GM19238 (cell line): ENCODE data around the gene NEUROD2.

Experiments
- DNase-seq: peaks from one replicate; pipeline ENCODE4 v3.0.0; 2011; ENCODE audit warnings: low spot score; ENCODE audit not compliant: insufficient read length

Gene NEUROD2

GRCh38 chr17:39580082-39580468 is 27.6 kb downstream of the NEUROD2 start:
- no peak for DNase-seq

- no peak for DNase-seq
Measured at GRCh38 chr17:39579318-39580081, 28.2 kb downstream of the NEUROD2 start.

GRCh38 chr17:39578272-39578671 is 29.4 kb downstream of the NEUROD2 start:
- DNase-seq = no peak

GRCh38 chr17:39576187-39576586 is 31.5 kb downstream of the NEUROD2 start:
- no peak for DNase-seq

GRCh38 chr17:39573447-39574298 is 34.0 kb downstream of the NEUROD2 start:
- peak; percentile 63 for DNase-seq

GRCh38 chr17:39572121-39572520 is 35.6 kb downstream of the NEUROD2 start:
- DNase-seq = no peak

- no peak for DNase-seq
Measured at GRCh38 chr17:39569126-39569525, 38.6 kb downstream of the NEUROD2 start.

- no peak for DNase-seq
Measured at GRCh38 chr17:39568702-39569101, 39.0 kb downstream of the NEUROD2 start.

- no peak for DNase-seq
Measured at GRCh38 chr17:39566094-39566850, 41.4 kb downstream of the NEUROD2 start.

GRCh38 chr17:39564211-39564848 is 43.4 kb downstream of the NEUROD2 start:
- DNase-seq = no peak

- DNase-seq = no peak
Measured at GRCh38 chr17:39563476-39563875, 44.2 kb downstream of the NEUROD2 start.

- DNase-seq = no peak
Measured at GRCh38 chr17:39562976-39563375, 44.7 kb downstream of the NEUROD2 start.

GRCh38 chr17:39562395-39562794 is 45.3 kb downstream of the NEUROD2 start:
- DNase-seq = no peak

- no peak for DNase-seq
Measured at GRCh38 chr17:39556423-39556822, 51.3 kb downstream of the NEUROD2 start.

GRCh38 chr17:39555368-39555767 is 52.4 kb downstream of the NEUROD2 start:
- DNase-seq = no peak
